ENCODE results near the gene FOXP4. TPM values are rescaled to one million over a fixed set of nuclear protein-coding genes. Genes with fewer than 3 reads are reported as not detected.

Gene FOXP4
- total and polyA plus RNA-seq, 2 of the 13 experiments (the other 11 are each of a cell fraction or from before 2014, with no cell fraction given) = 11.0 to 12.4 TPM

DNA sequence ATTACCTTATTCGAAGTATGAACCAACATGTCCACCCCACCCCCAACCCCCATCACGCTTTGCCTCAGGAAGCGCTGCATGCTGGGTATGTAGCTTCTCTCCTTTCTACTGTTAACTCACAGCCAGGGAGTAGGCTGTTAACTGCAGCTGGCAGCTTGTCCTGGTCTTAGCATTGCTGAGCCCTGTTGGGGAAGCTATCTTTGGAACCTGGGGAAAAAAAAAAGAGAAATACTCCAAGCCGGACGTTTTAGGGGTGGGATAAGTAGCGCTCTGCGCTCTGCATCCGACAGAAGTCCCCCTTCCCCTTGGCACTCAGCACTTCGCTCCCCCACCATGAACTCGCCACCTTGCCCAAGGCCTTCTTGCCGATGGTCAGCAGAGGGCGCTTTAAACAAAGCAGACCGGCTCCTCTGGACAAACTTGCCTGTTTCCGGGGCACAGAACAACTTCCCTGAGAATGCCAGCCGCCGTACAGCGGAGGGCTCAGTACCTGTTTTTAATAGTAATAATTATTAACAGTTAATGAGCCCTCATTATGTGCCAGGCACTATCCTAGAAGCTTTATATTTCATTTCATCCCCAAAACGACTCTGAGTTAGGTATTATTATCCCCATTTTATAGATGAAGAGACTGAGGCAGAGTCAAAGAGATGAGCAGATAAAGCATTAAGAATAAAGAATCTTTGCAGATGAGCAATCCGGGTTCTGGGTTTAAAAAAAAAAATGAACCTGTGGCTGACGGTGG is 56.9 kb downstream of the FOXP4 start (continued):
- TF ChIP-seq CBX2 (IDR thresholded peaks at IDR 0.05; ENCODE audit: low read depth, low read length) (no peak), CBX2 (CRISPR knock-in tag; IDR thresholded peaks at IDR 0.05; ENCODE audit: low read depth) (no peak), TMF1 (CRISPR knock-in tag; IDR thresholded peaks at IDR 0.05; ENCODE audit: low read depth) (no peak), TAF15 (IDR thresholded peaks at IDR 0.05; ENCODE audit: low read depth, low read length, poor library complexity, severe bottlenecking) (no peak), ZEB1 (IDR thresholded peaks at IDR 0.05; ENCODE audit: insufficient replicate concordance, low read depth) (no peak), KLF16 (CRISPR knock-in tag; IDR thresholded peaks at IDR 0.05) (peak in 1 of 2 experiments; percentile 64; a peak in 1 of 4 replicates), MLLT10 (CRISPR knock-in tag; IDR thresholded peaks at IDR 0.05) (no peak), ZBTB7B (CRISPR knock-in tag; IDR thresholded peaks at IDR 0.05) (0 out of 2 replicates have a peak, but pooled peaks have one; percentile 26), FOXK1 (CRISPR knock-in tag; IDR thresholded peaks at IDR 0.05; ENCODE audit: borderline replicate concordance, low read depth) (no peak), MTF2 (CRISPR knock-in tag; IDR thresholded peaks at IDR 0.05; ENCODE audit: borderline replicate concordance) (no peak), TEAD3 (CRISPR knock-in tag; optimal IDR thresholded peaks at IDR 0.05; ENCODE audit: borderline replicate concordance) (peak; percentile 70), PHB2 (IDR thresholded peaks at IDR 0.05; ENCODE audit: partially characterized antibody) (no peak), ZNF264 (CRISPR knock-in tag; IDR thresholded peaks at IDR 0.05) (no peak), ZFP37 (CRISPR knock-in tag; IDR thresholded peaks at IDR 0.05; ENCODE audit: borderline replicate concordance) (no peak), ZNF292 (CRISPR knock-in tag; IDR thresholded peaks at IDR 0.05; ENCODE audit: borderline replicate concordance, low read depth) (no peak), HNRNPK (IDR thresholded peaks at IDR 0.05; ENCODE audit: low read depth, low read length, poor library complexity, severe bottlenecking) (no peak)
- TF ChIP-seq, protein P1, sequence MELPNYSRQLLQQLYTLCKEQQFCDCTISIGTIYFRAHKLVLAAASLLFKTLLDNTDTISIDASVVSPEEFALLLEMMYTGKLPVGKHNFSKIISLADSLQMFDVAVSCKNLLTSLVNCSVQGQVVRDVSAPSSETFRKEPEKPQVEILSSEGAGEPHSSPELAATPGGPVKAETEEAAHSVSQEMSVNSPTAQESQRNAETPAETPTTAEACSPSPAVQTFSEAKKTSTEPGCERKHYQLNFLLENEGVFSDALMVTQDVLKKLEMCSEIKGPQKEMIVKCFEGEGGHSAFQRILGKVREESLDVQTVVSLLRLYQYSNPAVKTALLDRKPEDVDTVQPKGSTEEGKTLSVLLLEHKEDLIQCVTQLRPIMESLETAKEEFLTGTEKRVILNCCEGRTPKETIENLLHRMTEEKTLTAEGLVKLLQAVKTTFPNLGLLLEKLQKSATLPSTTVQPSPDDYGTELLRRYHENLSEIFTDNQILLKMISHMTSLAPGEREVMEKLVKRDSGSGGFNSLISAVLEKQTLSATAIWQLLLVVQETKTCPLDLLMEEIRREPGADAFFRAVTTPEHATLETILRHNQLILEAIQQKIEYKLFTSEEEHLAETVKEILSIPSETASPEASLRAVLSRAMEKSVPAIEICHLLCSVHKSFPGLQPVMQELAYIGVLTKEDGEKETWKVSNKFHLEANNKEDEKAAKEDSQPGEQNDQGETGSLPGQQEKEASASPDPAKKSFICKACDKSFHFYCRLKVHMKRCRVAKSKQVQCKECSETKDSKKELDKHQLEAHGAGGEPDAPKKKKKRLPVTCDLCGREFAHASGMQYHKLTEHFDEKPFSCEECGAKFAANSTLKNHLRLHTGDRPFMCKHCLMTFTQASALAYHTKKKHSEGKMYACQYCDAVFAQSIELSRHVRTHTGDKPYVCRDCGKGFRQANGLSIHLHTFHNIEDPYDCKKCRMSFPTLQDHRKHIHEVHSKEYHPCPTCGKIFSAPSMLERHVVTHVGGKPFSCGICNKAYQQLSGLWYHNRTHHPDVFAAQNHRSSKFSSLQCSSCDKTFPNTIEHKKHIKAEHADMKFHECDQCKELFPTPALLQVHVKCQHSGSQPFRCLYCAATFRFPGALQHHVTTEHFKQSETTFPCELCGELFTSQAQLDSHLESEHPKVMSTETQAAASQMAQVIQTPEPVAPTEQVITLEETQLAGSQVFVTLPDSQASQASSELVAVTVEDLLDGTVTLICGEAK (IDR thresholded peaks at IDR 0.05) = no peak
- TF ChIP-seq, protein P1 (CRISPR knock-in tag; IDR thresholded peaks at IDR 0.05) = no peak
- TF ChIP-seq, protein P2, sequence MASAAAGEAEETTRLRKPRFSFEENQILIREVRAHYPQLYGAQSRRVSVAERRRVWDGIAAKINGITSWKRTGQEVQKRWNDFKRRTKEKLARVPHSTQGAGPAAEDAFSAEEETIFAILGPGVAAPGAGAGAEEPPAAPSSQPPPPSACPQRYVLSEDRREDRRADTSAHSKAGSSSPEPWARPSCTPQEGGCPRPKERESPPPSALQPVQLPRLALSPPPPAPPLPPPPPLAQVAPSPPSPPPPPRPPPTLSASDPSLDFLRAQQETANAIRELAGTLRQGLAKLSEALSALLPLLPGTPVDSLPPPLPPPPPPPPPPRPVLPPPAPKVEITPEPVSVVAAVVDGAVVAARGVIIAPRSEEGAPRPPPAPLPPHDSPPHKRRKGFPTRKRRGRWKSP (CRISPR knock-in tag; IDR thresholded peaks at IDR 0.05) = no peak
- TF ChIP-seq, protein P3, sequence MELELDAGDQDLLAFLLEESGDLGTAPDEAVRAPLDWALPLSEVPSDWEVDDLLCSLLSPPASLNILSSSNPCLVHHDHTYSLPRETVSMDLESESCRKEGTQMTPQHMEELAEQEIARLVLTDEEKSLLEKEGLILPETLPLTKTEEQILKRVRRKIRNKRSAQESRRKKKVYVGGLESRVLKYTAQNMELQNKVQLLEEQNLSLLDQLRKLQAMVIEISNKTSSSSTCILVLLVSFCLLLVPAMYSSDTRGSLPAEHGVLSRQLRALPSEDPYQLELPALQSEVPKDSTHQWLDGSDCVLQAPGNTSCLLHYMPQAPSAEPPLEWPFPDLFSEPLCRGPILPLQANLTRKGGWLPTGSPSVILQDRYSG (CRISPR knock-in tag; IDR thresholded peaks at IDR 0.05) = no peak

All from HepG2 (cell line).